Epithelial cell of prostate (primary cell): Measurements from ENCODE around the gene INO80C.
"Not testable (repeated sequence)": the region's sequence is repeated elsewhere in the genome, so short reads cannot be mapped to it uniquely, and the experiment has no call there.

ENCODE experiments used
- DNase-seq: peaks from one replicate; pipeline ENCODE4 v3.0.0-alpha.2; 2011; ENCODE audit warnings: low read depth, low spot score
- H3K27ac ChIP-seq: fragments of 450-650 bp; 2 replicates; pipeline ENCODE4 v1.5.1; 2017; ENCODE audit warnings: mild to moderate bottlenecking

The INO80C gene

GRCh38 chr18:35490894-35491699 lies 6.7 kb downstream of the INO80C start:
- H3K27ac ChIP-seq = peak overlapping the region; percentile 31

DNA sequence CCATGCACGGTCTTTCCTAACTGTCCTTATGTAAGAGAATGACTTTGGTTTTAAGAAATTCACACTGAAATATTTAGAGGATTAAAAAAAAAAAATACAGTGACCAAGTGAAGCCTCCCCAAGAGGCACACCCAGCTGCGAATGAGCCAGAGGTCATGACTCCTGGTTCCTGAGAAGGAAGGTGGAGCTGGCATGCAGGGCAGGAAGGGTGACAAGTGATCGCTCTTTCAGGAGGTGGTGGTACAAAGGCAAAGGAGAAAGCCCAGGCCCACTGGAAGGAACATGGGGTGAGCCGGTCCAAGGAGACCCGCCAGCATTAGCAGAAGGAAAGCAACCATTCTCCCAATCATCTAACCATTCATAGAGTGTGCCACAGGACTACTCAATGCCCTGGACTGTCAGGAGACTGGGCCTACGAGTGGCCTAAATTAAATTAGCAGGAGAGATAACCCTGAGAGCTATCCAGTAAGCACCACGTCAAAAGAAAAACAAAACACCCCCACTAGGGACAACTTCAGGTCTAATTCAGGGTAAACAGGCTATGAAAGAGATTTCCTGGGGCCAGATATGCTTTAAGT lies 7.8 kb downstream of the INO80C start:
- no peak for DNase-seq
- no peak overlapping the region for H3K27ac ChIP-seq

More at GRCh38 chr18:35490894-35491699, 6.7 kb downstream of the INO80C start:
- no peak for DNase-seq

GRCh38 chr18:35489281-35489680 lies 8.5 kb downstream of the INO80C start:
- DNase-seq, H3K27ac ChIP-seq: not testable (repeated sequence)

GRCh38 chr18:35488396-35488795 lies 9.4 kb downstream of the INO80C start:
- H3K27ac ChIP-seq, DNase-seq: not testable (repeated sequence)

- not testable (repeated sequence) for DNase-seq, H3K27ac ChIP-seq
These were observed 10.2 kb downstream of the INO80C start for GRCh38 chr18:35487525-35487924.

DNA sequence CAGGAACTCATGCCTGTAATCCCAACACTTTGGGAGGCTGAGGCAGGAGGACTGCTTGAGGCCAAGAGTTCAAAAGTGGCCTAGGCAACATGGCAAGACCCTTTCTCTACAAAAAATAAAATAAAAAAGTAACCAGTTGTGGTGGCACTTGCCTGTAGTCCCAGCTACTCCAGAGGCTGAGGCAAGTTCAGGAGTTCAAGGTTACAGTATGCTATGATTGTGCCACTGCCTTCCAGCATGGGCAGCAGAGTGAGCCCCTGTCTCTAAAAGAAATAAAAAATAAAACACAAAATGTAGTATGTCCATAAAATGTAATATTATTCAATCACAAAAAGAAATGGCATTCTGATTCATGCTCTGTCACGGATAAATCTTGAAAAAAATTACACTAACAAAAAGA lies 11.9 kb downstream of the INO80C start:
- no peak overlapping the region for H3K27ac ChIP-seq
- DNase-seq = no peak

DNA sequence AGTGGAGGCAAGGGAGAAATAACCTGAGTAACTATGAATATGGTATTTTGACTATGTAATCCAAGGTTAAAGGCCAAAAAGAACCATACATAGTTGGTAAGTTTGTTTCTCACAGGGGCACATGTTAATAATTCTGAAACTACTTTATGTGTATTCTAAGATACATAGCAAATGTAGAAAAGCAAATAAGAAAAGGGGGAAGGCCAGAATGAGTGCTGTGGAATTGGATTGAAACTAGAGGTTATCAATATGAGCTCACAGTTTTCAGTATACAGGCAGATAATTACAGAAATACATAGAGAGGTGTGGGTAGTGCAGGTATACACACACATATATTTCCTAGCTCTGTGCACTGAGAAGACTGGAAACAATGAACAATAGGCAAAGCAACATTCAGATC lies 13.7 kb downstream of the INO80C start:
- DNase-seq = no peak
- H3K27ac ChIP-seq = no peak overlapping the region

- DNase-seq = no peak
- H3K27ac ChIP-seq = peak overlapping the region; percentile 96
These were observed 15.8 kb downstream of the INO80C start for GRCh38 chr18:35481960-35482366.

DNA sequence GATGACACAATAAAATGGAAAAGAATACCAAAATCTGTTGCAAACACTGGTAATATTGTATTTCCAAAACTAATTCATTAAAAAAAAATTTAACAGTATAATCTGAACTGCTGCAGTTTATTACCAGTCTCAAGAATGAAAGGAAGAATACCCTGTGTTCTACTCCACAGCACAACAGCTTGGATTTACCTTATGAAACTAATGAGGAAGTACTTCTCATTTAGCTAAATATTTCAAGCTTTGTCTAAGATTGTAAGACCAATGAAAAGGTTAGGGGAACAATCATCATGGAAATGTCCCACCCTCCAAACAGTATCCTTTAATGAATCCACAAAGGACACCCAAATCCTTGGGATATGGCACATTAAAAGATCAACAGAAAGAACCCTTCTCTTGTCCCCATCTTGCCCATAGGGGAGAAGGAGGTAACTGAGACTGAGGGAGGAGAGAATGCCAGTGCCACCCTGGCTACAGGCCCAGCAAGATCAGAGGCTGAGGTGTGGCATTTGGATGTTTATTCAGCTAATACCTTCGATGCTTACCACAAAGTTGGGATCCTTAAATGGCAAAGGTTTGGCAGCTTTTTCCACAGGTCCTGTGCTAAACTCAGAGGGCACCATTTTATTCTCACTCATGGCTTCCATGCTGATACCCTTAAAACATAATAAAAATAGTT lies 17.7 kb downstream of the INO80C start:
- no peak for DNase-seq
- peak overlapping the region; percentile 96 for H3K27ac ChIP-seq

DNA sequence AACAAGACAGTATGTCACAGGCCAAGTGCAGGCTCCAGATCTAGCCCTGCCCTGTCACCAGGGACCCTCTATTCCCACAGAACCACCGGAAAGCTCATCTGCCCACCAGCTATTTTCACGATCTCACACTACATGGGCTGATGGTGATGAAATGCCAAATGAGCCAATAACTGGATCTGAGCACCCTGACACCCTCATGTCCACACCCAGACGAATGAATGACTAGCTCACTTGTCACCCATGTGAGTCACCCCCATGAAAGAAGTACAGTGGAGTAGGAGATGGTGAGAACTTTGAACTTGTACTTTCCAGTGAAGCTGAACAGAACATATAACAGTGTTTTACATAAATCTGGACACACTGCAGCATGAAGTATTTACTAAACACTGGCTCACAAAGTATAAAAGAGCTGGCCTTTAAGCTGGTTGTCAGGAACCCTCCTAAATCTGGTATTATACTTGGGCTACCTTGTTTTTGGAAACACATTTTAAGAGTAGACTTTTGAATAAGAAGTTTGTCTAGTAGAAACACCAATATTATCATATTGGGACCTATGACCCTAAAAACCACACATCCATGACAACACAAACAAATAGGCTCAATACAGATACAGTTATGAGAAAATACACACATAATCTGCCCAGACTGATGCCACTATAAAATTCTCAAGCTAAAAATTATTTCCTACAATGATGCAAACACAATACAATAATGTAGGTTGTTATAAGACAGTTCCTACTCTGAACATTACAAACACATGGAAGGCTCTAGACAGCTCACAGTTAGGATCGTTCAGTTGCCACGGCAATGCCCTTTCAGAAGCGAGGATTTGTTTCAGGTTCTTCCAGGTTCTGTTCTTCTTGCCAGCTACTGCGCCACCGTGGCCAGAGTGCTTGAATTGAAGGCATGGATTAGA lies 19.0 kb downstream of the INO80C start:
- DNase-seq = peak; percentile 95
- peak overlapping the region; percentile 96 for H3K27ac ChIP-seq

DNA sequence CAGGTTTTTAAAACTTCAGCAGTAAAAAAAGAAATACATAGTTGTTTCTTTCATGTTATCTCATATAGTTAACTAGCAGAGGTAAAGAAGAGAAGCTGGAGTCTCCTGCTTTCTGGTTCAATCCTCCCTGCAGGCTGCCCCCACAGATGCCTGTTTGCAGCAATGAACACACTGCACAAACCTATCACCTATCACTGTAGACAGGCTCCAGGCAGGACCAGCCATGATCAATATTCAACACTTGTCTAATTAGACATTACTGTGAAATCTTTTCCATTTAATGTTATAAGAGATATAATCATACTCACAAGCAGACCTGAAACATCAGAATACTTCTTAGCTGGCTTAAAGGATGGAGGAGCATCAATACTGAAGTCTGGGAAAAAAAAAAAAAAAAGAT lies 19.8 kb downstream of the INO80C start:
- peak overlapping the region; percentile 96 for H3K27ac ChIP-seq
- no peak for DNase-seq

DNA sequence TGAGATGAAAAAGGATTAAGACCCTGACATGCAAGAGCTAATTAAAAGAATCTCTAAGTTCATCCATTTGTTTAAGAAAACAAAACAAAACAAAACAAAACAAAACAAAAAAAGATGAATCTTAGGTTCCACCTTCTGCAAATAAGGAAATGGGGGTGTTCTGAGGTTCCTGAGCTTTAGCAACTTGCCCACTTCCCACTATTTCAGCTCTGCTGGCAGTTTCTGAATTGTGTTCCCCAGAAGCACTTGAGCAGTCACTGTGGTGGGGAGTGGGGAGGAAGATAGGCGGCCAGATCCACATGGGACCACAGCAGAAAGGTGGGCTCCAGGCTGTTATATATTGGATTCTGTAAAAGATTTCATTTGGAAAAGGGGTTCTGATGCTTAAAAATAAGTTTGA lies 20.3 kb downstream of the INO80C start:
- DNase-seq = no peak
- H3K27ac ChIP-seq = peak overlapping the region; percentile 96

DNA sequence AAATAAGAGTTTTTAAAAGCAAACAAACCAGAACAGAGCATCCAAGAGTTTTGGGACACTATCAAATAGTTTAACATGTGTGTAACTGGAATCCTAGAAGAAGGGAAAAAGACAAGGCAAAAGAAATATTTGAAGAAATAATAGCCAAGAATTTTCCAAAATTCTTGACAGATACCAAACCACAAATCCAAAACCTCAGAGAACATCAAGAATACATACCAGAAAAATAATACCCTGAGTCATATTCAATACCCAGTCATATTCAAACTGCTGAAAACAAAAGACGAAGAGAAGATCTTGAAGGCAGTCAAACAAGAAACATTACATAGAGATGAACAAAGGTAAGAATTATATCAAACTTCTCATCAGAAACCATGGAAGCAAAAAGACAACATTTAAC lies 22.9 kb downstream of the INO80C start:
- DNase-seq = no peak
- peak overlapping the region; percentile 96 for H3K27ac ChIP-seq

- H3K27ac ChIP-seq = no peak overlapping the region
- DNase-seq = no peak
These were observed 24.2 kb downstream of the INO80C start for GRCh38 chr18:35473562-35473961.

DNA sequence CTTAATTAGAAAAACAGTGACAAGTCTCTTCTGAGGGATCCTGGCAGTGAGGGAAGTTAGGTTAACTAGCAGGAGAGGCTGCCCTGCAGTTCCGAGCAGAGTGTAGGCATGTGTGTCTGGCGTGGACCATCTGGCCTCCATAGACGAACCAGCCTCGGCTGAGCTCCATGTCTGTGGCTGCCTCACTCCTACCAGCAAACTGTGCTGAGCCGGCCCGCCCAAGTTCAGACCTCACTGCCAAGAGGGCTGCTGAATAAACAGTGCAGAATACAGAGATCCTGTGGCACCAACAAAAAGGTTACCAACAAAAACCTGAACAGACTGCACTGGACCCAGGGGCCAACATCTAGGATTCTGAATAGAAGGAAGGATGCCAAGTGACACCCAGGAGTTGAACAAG lies 27.3 kb downstream of the INO80C start:
- peak overlapping the region; percentile 15 for H3K27ac ChIP-seq
- DNase-seq = no peak

- H3K27ac ChIP-seq = peak overlapping the region; percentile 15
These were observed 28.0 kb downstream of the INO80C start for GRCh38 chr18:35469725-35470124.

GRCh38 chr18:35468711-35469110 lies 29.0 kb downstream of the INO80C start:
- no peak for DNase-seq

More at GRCh38 chr18:35469725-35470124, 28.0 kb downstream of the INO80C start:
- no peak for DNase-seq

GRCh38 chr18:35467624-35468016 lies 30.1 kb downstream of the INO80C start:
- no peak for DNase-seq
- H3K27ac ChIP-seq = no peak overlapping the region

More at GRCh38 chr18:35468711-35469110, 29.0 kb downstream of the INO80C start:
- H3K27ac ChIP-seq = no peak overlapping the region

- H3K27ac ChIP-seq = no peak overlapping the region
- DNase-seq = no peak
These were observed 30.7 kb downstream of the INO80C start for GRCh38 chr18:35466815-35467623.
